ENCODE measurements around the gene RAB11A.

DNA sequence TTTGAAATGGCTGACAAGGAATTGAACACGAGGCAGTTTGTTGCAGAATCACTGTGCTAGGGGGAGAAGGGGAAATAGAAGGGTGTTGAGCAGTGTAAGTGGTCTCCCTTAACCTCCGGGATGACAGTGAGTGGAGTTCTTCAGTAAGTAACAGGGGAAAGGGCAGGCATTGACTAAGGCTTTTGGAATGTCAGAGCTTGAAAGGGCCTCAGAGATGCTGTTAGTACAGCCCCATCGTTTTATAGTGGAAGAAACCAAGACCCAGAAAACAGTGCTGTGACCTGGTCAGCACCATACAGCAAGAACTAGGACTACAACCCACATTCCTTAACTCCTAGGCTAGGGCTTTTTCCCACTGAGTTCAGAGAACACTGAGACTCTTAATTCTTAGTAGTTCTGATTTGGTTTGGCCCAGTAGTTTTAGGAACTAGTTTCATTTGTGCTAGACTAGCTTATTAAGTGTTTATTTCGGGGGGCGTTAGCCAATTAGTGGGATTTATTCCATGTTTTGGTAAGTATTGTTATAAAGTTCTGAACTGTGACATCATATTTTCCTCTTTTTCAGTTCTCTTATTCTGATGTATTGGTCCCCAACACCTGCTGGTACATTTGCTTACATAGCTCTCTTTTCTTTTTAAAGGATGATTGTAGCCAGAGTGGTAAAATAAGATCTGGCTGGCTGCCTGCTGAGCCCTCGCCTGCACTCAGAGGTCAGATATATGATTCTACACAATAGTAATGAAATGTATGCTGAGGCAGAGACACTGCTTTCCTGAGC, 34.2 kb downstream of the RAB11A start:
- TF ChIP-seq, protein P1, sequence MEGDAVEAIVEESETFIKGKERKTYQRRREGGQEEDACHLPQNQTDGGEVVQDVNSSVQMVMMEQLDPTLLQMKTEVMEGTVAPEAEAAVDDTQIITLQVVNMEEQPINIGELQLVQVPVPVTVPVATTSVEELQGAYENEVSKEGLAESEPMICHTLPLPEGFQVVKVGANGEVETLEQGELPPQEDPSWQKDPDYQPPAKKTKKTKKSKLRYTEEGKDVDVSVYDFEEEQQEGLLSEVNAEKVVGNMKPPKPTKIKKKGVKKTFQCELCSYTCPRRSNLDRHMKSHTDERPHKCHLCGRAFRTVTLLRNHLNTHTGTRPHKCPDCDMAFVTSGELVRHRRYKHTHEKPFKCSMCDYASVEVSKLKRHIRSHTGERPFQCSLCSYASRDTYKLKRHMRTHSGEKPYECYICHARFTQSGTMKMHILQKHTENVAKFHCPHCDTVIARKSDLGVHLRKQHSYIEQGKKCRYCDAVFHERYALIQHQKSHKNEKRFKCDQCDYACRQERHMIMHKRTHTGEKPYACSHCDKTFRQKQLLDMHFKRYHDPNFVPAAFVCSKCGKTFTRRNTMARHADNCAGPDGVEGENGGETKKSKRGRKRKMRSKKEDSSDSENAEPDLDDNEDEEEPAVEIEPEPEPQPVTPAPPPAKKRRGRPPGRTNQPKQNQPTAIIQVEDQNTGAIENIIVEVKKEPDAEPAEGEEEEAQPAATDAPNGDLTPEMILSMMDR (IDR thresholded peaks at IDR 0.05; ENCODE audit: poor library complexity) = no peak
- TF ChIP-seq EZH2 (IDR thresholded peaks at IDR 0.05; ENCODE audit: borderline replicate concordance) = no peak

Measured in hepatocyte (in vitro differentiated cells).